ENCODE data around the gene RNF14. TPM values are rescaled to one million over a fixed set of nuclear protein-coding genes. Genes with fewer than 3 reads are reported as not detected.

RNF14 gene
- polyA plus RNA-seq, 3 donors: 9.7 to 52.8 (median 31.2) TPM

DNA sequence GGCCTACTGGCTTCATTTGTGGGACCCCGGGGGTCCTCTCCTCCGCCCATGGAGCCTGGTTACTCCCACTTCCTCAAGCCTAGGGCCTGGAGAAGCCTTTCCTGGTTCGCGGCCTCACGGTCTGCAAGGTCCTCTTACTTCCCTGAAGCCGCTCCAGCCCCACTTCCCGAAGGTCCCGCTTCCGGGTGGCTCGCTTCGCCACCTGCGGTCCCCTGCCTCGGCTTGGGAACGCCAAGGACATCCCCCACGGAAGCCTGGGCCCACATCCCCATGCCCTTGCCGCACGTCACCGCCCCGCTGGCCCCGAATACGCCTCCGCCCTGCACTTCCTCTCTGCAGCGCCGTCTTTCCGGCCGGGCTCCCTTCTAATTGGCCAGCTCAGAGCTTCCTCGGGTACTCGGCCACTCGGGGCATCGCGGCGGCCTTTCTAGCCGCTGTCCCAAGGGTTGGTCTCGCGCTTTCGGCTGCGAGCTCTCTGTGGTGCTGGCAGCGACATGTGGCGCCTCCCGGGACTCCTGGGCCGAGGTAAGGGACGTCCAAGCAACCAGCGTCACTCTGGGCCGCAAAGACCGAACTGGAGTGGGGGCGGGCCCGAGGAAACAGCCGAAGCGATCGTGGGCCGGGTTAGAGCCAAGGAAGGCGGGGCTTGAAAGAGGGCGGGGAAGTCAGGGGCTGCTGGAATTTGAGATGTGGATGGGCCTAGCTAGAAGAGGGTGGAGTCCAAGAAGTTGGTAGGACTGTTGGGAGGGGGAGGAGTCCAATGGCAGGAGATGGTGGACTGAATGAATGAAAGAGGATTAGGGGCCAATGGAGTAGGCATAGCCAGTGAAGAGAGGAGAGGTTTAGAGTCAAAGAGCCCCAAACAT lies 45.2 kb upstream of the RNF14 start, which contains the start of gene DELE1:
DELE1 (plus strand) TSS at position 424 of the 866 bp plus-strand sequence; CDS start at position 495, 71 bp downstream.
- Mint-ChIP-seq H3K4me1 (peaks cover 19% of the 10 kb centered on the region), H3K27me3 (ENCODE audit: low read depth in 3 of 3) (no peaks in the 10 kb centered on the region), H3K9me3 (no peaks in the 10 kb centered on the region), H3K36me3 (peaks cover 29 to 37% of the 10 kb centered on the region in 2 donors), H3K27ac (peak within 1 kb of the TSS; percentile 97 to 100 (median 98)), H3K4me3 (peak within 1 kb of the TSS; percentile 84 to 96)
- Histone ChIP-seq H3K36me3 (replicated peaks in 1 of 2; ENCODE audit: control insufficient read depth in 1 of 2, insufficient read depth in 2 of 2, low read length in 2 of 2) (peaks cover 33 to 36% of the 10 kb centered on the region in 2 donors), H3K9me3 (replicated peaks in 1 of 2; ENCODE audit: control insufficient read depth in 1 of 2, insufficient read depth in 1 of 2, low read length in 2 of 2) (no peaks in the 10 kb centered on the region), H3K27ac (ENCODE audit: low read depth in 1 of 2, low read length in 2 of 2) (peak within 1 kb of the TSS; percentile 95 to 98), H3K79me2 (ENCODE audit: insufficient read depth, low read length) (peaks cover 15% of the 10 kb centered on the region), H3K4me3 (replicated peaks in 1 of 3; ENCODE audit: low read depth in 2 of 3, low read length in 3 of 3) (peak within 1 kb of the TSS; percentile 69 to 82 (median 80)), H2AFZ (ENCODE audit: insufficient read depth, low read depth, low read length, poor library complexity, severe bottlenecking) (peak within 1 kb of the TSS; percentile 88), H3K4me1 (ENCODE audit: control insufficient read depth in 1 of 2, insufficient read depth in 2 of 2, low read length in 2 of 2) (peaks cover 13 to 15% of the 10 kb centered on the region in 2 donors), H3K27me3 (ENCODE audit: control insufficient read depth in 2 of 2, insufficient read depth in 2 of 2, low read length in 2 of 2) (no peaks in the 10 kb centered on the region), H4K20me1 (ENCODE audit: insufficient read depth, low read length) (peaks cover 30% of the 10 kb centered on the region), H3K4me2 (replicated peaks; ENCODE audit: extremely low read depth, low read length, poor library complexity, severe bottlenecking) (peak within 1 kb of the TSS; percentile 78), H3K9ac (ENCODE audit: insufficient read depth, low read length, poor library complexity, severe bottlenecking) (peak within 1 kb of the TSS; percentile 93)
- TF ChIP-seq, protein P1, sequence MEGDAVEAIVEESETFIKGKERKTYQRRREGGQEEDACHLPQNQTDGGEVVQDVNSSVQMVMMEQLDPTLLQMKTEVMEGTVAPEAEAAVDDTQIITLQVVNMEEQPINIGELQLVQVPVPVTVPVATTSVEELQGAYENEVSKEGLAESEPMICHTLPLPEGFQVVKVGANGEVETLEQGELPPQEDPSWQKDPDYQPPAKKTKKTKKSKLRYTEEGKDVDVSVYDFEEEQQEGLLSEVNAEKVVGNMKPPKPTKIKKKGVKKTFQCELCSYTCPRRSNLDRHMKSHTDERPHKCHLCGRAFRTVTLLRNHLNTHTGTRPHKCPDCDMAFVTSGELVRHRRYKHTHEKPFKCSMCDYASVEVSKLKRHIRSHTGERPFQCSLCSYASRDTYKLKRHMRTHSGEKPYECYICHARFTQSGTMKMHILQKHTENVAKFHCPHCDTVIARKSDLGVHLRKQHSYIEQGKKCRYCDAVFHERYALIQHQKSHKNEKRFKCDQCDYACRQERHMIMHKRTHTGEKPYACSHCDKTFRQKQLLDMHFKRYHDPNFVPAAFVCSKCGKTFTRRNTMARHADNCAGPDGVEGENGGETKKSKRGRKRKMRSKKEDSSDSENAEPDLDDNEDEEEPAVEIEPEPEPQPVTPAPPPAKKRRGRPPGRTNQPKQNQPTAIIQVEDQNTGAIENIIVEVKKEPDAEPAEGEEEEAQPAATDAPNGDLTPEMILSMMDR (IDR thresholded peaks at IDR 0.05): no peak
- DNase-seq: peak; percentile 88 to 92 (median 90)
- under 1% methylated on average over 53 of the region's 53 CpGs for WGBS (ENCODE audit: insufficient coverage)
- intact Hi-C loops (cut with micrococcal nuclease): loop anchor here (2.0 to 5.0 kb wide), 2 partner anchors 34 to 45 kb away; partner anchors contain the start of genes PCDH12 (in 1 of the 2) and RNF14 (in 1 of the 2)

DNA sequence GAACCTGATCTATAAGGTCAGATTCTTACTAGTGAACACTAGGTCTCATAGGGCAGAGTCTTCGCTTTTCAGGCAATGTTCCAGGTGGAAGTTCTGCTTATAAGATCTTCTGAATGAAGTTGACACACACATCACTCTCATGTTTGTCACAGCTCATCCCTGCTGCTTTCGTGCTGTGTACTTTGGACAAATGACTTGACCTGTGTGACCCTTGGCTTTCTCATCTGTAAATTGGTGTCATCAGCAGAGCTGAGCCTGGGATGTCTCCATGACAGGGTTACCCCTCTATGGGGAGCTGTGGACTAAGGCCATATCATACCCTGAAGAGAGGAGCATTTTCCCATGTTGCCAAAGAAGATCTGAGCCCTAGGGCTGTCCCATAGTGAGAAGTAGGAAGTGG lies 42.5 kb upstream of the RNF14 start:
- H3K27ac Mint-ChIP-seq: peak overlapping the region in 1 of 7 donors; percentile 12
- Histone ChIP-seq H3K4me3 (replicated peaks in 1 of 3; ENCODE audit: low read depth in 2 of 3, low read length in 3 of 3) (no peak overlapping the region), H3K9me3 (replicated peaks in 1 of 2; ENCODE audit: control insufficient read depth in 1 of 2, insufficient read depth in 1 of 2, low read length in 2 of 2) (no peaks in the 10 kb centered on the region), H4K20me1 (ENCODE audit: insufficient read depth, low read length) (peaks cover 30% of the 10 kb centered on the region), H3K27ac (ENCODE audit: low read depth in 1 of 2, low read length in 2 of 2) (peak overlapping the region in 1 of 2 donors; percentile 53), H3K79me2 (ENCODE audit: insufficient read depth, low read length) (peaks cover 15% of the 10 kb centered on the region), H3K36me3 (replicated peaks in 1 of 2; ENCODE audit: control insufficient read depth in 1 of 2, insufficient read depth in 2 of 2, low read length in 2 of 2) (peaks cover 60 to 64% of the 10 kb centered on the region in 2 donors), H3K9ac (ENCODE audit: insufficient read depth, low read length, poor library complexity, severe bottlenecking) (no peak overlapping the region), H3K4me1 (ENCODE audit: control insufficient read depth in 1 of 2, insufficient read depth in 2 of 2, low read length in 2 of 2) (peaks cover 13 to 15% of the 10 kb centered on the region in 2 donors), H2AFZ (ENCODE audit: insufficient read depth, low read depth, low read length, poor library complexity, severe bottlenecking) (no peak overlapping the region), H3K4me2 (replicated peaks; ENCODE audit: extremely low read depth, low read length, poor library complexity, severe bottlenecking) (no peak overlapping the region), H3K27me3 (ENCODE audit: control insufficient read depth in 2 of 2, insufficient read depth in 2 of 2, low read length in 2 of 2) (no peaks in the 10 kb centered on the region)
- no peaks in the 10 kb centered on the region for H3K27me3 Mint-ChIP-seq (ENCODE audit: low read depth in 3 of 3)
- 100% methylated on average over 2 of the region's 2 CpGs for WGBS (ENCODE audit: insufficient coverage)
- TF ChIP-seq, protein P1 (IDR thresholded peaks at IDR 0.05): no peak
- H3K4me3 Mint-ChIP-seq: no peak overlapping the region
- intact Hi-C loops (cut with micrococcal nuclease): no loop called here
- H3K9me3 Mint-ChIP-seq: no peaks in the 10 kb centered on the region
- peaks cover 57 to 64% of the 10 kb centered on the region in 2 donors for H3K36me3 Mint-ChIP-seq
- DNase-seq: no peak
- H3K4me1 Mint-ChIP-seq: peaks cover 19% of the 10 kb centered on the region

Data from CD14-positive monocyte (primary cell).